PC-3 (cell line): Measurements from ENCODE around the gene DOLK. TPM values are rescaled to one million over a fixed set of nuclear protein-coding genes. Genes with fewer than 3 reads are reported as not detected.

ENCODE experiments used
- ATAC-seq: fragments of 200-7000 bp; cut with Tn5 transposase; 2 replicates; pipeline ENCODE4 v1.9.1; 2020; ENCODE audit warnings: mild to moderate bottlenecking, moderate library complexity
- BruUV-seq: library from RNA; stranded (reverse); fragments of 400-500 nt; replicated peaks from 2 replicates; lab custom pipeline; 2021; lab: Mats Ljungman, UMichigan
- CTCF ChIA-PET: fragments of 300-600 bp; sonication (Branson Sonifier 250); formaldehyde crosslinking; loops from one replicate; lab custom pipeline; 2022; ENCODE audit warnings: antibody characterized with exemption; lab: Charles Lee
- POLR2A ChIA-PET: fragments of 300-600 bp; sonication (Branson Sonifier 250); formaldehyde crosslinking; loops from one replicate; lab custom pipeline; 2022; ENCODE audit warnings: antibody characterized with exemption; ENCODE audit not compliant: unreplicated experiment; lab: Charles Lee
- DNase-seq: peaks from one replicate; pipeline ENCODE4 v3.0.0-alpha.2; 2015
- H2AFZ ChIP-seq: fragments of 300-600 bp; sonication (generic); 2 replicates; pipeline ENCODE4 v1.6.0; 2016; ENCODE audit warnings: antibody characterized with exemption, low read length
- H3F3A ChIP-seq: fragments of 300-600 bp; sonication (generic); one replicate; pipeline ENCODE4 v1.6.0; 2017; ENCODE audit warnings: antibody characterized with exemption, low read length, control low read depth, mild to moderate bottlenecking; ENCODE audit not compliant: unreplicated experiment
- H3K27ac ChIP-seq: fragments of 300-600 bp; sonication (generic); 2 replicates; pipeline ENCODE4 v1.5.1; 2016; ENCODE audit warnings: mild to moderate bottlenecking, low read length
- H3K27me3 ChIP-seq: fragments of 300-600 bp; sonication (generic); 2 replicates; pipeline ENCODE4 v1.6.1; 2016; ENCODE audit warnings: low read length, mixed read lengths
- H3K36me3 ChIP-seq: fragments of 300-600 bp; sonication (generic); 2 replicates; pipeline ENCODE4 v1.6.1; 2016; ENCODE audit warnings: low read depth, mixed run types, low read length, mixed read lengths
- H3K4me1 ChIP-seq: fragments of 300-600 bp; sonication (generic); 2 replicates; pipeline ENCODE4 v1.5.1; 2016; ENCODE audit warnings: low read length; ENCODE audit not compliant: insufficient read depth
- H3K4me2 ChIP-seq: fragments of 300-600 bp; sonication (generic); 2 replicates; pipeline ENCODE4 v1.6.0; 2016; ENCODE audit warnings: low read length
- H3K4me3 ChIP-seq: fragments of 300-600 bp; sonication (generic); 2 replicates; pipeline ENCODE4 v1.5.1; 2016; ENCODE audit warnings: mild to moderate bottlenecking, low read length, mixed read lengths
- H3K79me2 ChIP-seq: fragments of 300-600 bp; sonication (generic); 2 replicates; pipeline ENCODE4 v1.6.1; 2017; ENCODE audit warnings: low read length, mixed read lengths
- H3K9ac ChIP-seq: fragments of 300-600 bp; sonication (generic); 2 replicates; pipeline ENCODE4 v1.6.0; 2016; ENCODE audit warnings: mild to moderate bottlenecking, low read length
- H3K9me2 ChIP-seq: fragments of 300-600 bp; sonication (generic); replicated peaks from 2 replicates; pipeline ENCODE4 v1.6.1; 2016; ENCODE audit warnings: mixed run types, low read length, mixed read lengths
- H3K9me3 ChIP-seq: fragments of 300-600 bp; sonication (generic); 2 replicates; pipeline ENCODE4 v1.6.1; 2016; ENCODE audit warnings: low read length, mixed read lengths
- H4K20me1 ChIP-seq: fragments of 300-600 bp; sonication (generic); 2 replicates; pipeline ENCODE4 v1.6.1; 2016; ENCODE audit warnings: low read length, mixed read lengths
- EZH2 ChIP-seq: fragments of 300-600 bp; sonication (generic); IDR thresholded peaks from one replicate; pipeline ENCODE4 v1.6.1; 2017; ENCODE audit warnings: antibody characterized with exemption, mild to moderate bottlenecking, low read length; ENCODE audit not compliant: unreplicated experiment
- EZH2phosphoT487 ChIP-seq: fragments of 300-600 bp; sonication (generic); IDR thresholded peaks from 2 replicates; pipeline ENCODE4 v1.6.1; 2018; ENCODE audit warnings: mild to moderate bottlenecking, antibody characterized with exemption, low read length, borderline replicate concordance
- intact Hi-C: fragments of 100-400 bp; cut with micrococcal nuclease; formaldehyde crosslinking; loops from 2 replicates; pipeline ENCODE4 v1.9.0; 2023
- total RNA-seq: library from RNA; depleted of rRNA; stranded (reverse); fragments of >200 nt; gene quantifications from 2 replicates; pipeline ENCODE4 v1.2.3, GENCODE V29; 2014
- TF ChIP-seq, protein P1 (sequence below): fragments of 300-600 bp; sonication (generic); conservative IDR thresholded peaks from 2 replicates; pipeline ENCODE4 v1.5.1; 2017; ENCODE audit warnings: antibody characterized with exemption, low read depth, mild to moderate bottlenecking, low read length

Gene DOLK
- total RNA-seq, 1 experiment from 2014 or later, result 17.9 TPM

DNA sequence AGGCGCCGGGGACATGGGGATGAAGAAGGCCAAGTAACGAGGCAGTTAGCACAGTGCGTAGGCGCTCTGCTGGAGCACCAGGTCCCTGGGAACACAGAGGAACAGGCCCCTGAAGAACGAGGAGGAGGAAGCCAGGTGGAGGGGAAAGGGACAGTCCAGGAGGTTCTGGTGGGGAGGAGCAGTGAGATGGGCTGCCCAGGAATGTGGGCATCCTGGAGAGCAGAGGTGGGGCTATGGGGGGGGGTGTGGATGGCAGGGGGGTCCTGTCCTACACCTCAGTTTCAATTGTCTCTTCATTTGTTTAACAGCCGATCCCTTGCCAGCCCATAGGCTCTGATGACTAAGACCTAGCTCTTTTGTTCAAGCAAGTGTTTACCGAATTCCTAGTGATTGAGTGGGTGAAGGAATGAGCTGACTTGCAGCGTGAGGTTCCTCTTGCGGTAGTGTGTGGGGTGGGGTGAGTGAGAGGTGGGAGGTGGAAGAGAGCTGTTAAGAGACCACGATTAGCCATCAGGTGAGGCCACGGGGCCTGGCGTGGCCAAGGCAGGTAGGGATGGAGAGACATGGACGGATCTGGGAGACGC lies 35.0 kb downstream of the DOLK start:
- peak overlapping the region; percentile 99 for H3K27ac ChIP-seq
- H3F3A ChIP-seq, result no peaks in the 10 kb centered on the region
- intact Hi-C loops, result no loop called here
- H3K9me2 ChIP-seq, result no peaks in the 10 kb centered on the region
- POLR2A ChIA-PET, result interaction anchor here (0.6 to 0.7 kb wide), 5 partner anchors 11 to 1331 kb away, joined by 3 to 10 read pairs (median 5); no protein-coding TSS in a partner anchor
- no TSS peak for BruUV-seq
- no peak overlapping the region for H2AFZ ChIP-seq
- TF ChIP-seq EZH2 (no peak), EZH2phosphoT487 (no peak)
- H3K4me1 ChIP-seq, result peaks cover 48% of the 10 kb centered on the region
- ATAC-seq, result peak; percentile 72
- H3K27me3 ChIP-seq, result no peaks in the 10 kb centered on the region
- H3K4me3 ChIP-seq, result no peak overlapping the region
- peak; percentile 95 for DNase-seq
- H3K4me2 ChIP-seq, result peak overlapping the region; percentile 58
- H3K9ac ChIP-seq, result peak overlapping the region; percentile 78
- peaks cover 55% of the 10 kb centered on the region for H3K79me2 ChIP-seq
- no peaks in the 10 kb centered on the region for H4K20me1 ChIP-seq
- CTCF ChIA-PET, result interaction anchor here (0.5 to 0.6 kb wide), 2 partner anchors 12 to 38 kb away, joined by 3 to 4 read pairs; no protein-coding TSS in a partner anchor
- peaks cover 27% of the 10 kb centered on the region for H3K36me3 ChIP-seq
- no peaks in the 10 kb centered on the region for H3K9me3 ChIP-seq

DNA sequence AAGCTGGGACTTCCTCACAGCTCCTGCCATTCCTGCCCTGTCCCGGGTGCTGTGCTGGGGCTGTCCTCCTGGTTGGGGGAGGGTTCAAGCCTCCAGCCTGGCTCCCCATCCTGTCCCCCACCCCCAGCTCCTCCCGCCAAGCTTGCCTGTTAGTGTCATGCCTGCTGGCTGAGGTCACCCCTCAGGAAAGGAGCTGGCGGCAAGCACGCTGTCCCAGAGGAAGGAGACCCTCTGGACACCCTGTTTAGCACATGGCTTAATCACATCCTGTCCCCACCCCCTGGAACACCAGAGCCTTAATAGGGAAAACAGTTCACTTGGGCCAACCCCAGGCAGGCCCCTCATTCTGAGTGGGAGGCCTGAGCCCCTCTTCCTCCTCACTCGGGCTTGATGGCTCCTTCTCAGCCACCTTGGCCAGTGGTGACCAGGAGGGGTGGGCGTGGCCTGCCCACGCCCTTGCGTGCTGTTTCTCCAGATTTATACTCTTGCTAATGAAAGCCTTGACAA lies 35.8 kb downstream of the DOLK start:
- Histone ChIP-seq H3K9me3 (no peaks in the 10 kb centered on the region), H3K4me3 (no peak overlapping the region), H3K4me1 (peaks cover 41% of the 10 kb centered on the region), H3K36me3 (peaks cover 27% of the 10 kb centered on the region), H3K4me2 (peak overlapping the region; percentile 58), H2AFZ (no peak overlapping the region), H3K9me2 (no peaks in the 10 kb centered on the region), H3K9ac (peak overlapping the region; percentile 78), H3F3A (no peaks in the 10 kb centered on the region), H3K79me2 (peaks cover 59% of the 10 kb centered on the region), H3K27ac (peak overlapping the region; percentile 99), H4K20me1 (no peaks in the 10 kb centered on the region), H3K27me3 (no peaks in the 10 kb centered on the region)
- intact Hi-C loops, result no loop called here
- no peak for TF ChIP-seq EZH2
- TF ChIP-seq, protein P1, sequence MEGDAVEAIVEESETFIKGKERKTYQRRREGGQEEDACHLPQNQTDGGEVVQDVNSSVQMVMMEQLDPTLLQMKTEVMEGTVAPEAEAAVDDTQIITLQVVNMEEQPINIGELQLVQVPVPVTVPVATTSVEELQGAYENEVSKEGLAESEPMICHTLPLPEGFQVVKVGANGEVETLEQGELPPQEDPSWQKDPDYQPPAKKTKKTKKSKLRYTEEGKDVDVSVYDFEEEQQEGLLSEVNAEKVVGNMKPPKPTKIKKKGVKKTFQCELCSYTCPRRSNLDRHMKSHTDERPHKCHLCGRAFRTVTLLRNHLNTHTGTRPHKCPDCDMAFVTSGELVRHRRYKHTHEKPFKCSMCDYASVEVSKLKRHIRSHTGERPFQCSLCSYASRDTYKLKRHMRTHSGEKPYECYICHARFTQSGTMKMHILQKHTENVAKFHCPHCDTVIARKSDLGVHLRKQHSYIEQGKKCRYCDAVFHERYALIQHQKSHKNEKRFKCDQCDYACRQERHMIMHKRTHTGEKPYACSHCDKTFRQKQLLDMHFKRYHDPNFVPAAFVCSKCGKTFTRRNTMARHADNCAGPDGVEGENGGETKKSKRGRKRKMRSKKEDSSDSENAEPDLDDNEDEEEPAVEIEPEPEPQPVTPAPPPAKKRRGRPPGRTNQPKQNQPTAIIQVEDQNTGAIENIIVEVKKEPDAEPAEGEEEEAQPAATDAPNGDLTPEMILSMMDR, result no peak
- no peak for TF ChIP-seq EZH2phosphoT487
- ATAC-seq (peak; percentile 47), DNase-seq (peak; percentile 81)
- CTCF ChIA-PET, result no interaction called here
- POLR2A ChIA-PET, result interaction anchor here (0.6 kb wide), 1 partner anchor 56 kb away, joined by 10 read pairs; no protein-coding TSS in a partner anchor
- BruUV-seq, result no TSS peak

DNA sequence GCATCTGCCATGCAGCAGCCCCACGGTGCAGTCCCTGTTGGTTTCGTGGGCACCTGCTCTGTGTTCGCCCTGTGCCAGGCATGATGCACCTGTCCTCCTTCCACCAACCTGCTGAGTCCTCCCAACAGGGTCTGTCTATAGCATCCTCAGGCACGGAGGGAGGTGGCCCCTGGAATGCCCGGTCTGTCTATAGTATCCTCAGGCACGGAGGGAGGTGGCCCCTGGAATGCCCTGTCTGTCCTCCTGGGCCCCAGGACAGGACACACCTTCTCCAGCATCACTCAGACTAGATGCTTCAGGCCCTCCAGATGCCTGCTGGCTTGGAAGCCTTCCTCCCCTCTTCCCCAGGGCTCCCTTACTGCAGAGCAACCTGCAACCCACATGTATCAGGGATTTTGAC lies 36.5 kb downstream of the DOLK start:
- TF ChIP-seq, protein P1, result no peak
- TF ChIP-seq EZH2, result no peak
- TF ChIP-seq EZH2phosphoT487, result no peak
- peaks cover 25% of the 10 kb centered on the region for H3K36me3 ChIP-seq
- H3K4me1 ChIP-seq, result peaks cover 34% of the 10 kb centered on the region
- H3K9me2 ChIP-seq, result no peaks in the 10 kb centered on the region
- intact Hi-C loops, result no loop called here
- peak overlapping the region; percentile 78; the same call in 1 of the 2 replicates for H3K9ac ChIP-seq
- no peaks in the 10 kb centered on the region for H3K27me3 ChIP-seq
- POLR2A ChIA-PET, result no interaction called here
- peak overlapping the region; percentile 58; the same call in 1 of the 2 replicates for H3K4me2 ChIP-seq
- no peaks in the 10 kb centered on the region for H3F3A ChIP-seq
- ATAC-seq (no peak; the same call in 1 of the 2 replicates), DNase-seq (no peak)
- H3K79me2 ChIP-seq, result peaks cover 57% of the 10 kb centered on the region
- BruUV-seq, result no TSS peak
- H3K27ac ChIP-seq, result peak overlapping the region; percentile 99
- no peaks in the 10 kb centered on the region for H3K9me3 ChIP-seq
- no peak overlapping the region for H3K4me3 ChIP-seq
- CTCF ChIA-PET, result no interaction called here
- H2AFZ ChIP-seq, result no peak overlapping the region
- H4K20me1 ChIP-seq, result no peaks in the 10 kb centered on the region
